ENCODE measurements around the gene ZCCHC2. TPM values are rescaled to one million over a fixed set of nuclear protein-coding genes. Genes with fewer than 3 reads are reported as not detected.

Gene ZCCHC2
- polyA plus RNA-seq, 1 donor: 17.8 TPM

DNA sequence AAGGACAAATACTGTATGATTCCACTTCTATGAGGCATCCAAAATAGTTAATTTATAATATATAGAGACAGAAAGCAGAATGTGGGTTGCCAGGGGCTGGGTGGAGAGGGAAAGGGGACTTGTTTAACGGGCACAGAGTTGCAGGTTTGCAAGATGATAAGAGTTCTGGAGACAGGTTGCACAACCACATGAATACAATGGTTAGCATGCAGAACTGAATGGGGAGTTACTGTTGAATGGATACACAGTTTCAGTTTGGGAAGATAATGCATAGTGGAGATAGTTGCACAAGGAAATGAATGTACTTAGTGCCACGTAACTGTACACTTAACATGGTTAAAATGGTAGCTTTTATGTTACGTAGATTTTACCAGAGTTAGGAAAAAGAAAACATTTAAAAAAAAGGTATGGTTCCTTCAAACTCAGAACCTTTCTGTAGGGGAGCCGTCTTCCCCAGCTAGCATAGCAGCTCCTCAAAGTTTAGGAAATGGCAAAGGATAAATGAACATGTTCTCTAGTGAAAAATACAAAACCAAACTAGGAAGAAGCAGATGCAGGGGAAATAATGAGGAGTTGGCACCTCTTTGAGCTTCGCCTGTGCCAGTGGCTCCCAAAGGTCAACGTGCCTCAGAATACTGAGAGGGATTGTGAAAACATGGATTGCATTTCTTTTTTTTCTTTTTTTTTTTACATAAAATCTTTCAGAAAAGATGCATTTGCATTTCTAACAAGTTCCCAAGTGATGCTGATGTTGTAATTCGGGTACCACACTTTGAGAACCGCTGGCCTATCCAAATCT, 95.2 kb downstream of the ZCCHC2 start:
- H3K4me1 ChIP-seq (ENCODE audit: control insufficient read depth, insufficient read depth, low read length): no peaks in the 10 kb centered on the region
- no peaks in the 10 kb centered on the region for H3K36me3 ChIP-seq (ENCODE audit: control insufficient read depth, insufficient read depth, low read length)
- H3K27ac ChIP-seq (ENCODE audit: low read length): no peak overlapping the region
- 55% methylated on average over 3 of the region's 8 CpGs for WGBS (ENCODE audit: insufficient coverage, low lambda C conversion rate)
- no peaks in the 10 kb centered on the region for H3K9me3 ChIP-seq (ENCODE audit: control insufficient read depth, low read depth, low read length)
- H3K4me3 ChIP-seq (ENCODE audit: low read length): no peak overlapping the region
- no peak for DNase-seq
- H3K27me3 ChIP-seq (ENCODE audit: control insufficient read depth, insufficient read depth, low read length): no peaks in the 10 kb centered on the region

DNA sequence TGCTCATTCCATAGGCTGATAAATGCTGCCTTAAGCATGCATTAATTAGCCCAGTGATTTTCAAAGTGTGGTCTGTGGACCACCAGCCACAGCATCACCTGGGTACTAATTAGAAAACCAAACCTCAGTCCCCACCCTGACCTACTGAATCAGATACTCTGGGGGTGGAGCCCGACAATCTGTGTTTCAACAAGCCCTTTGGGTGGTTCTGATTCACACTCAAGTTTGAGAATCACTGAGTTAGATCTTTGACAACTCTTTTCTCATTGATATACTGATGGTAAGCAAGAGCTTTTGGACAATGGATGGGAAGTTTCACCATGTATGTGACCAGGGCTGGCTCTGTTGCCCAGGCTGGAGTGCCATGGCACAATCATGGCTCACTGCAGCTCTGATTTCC, 95.9 kb downstream of the ZCCHC2 start:
- Histone ChIP-seq H3K36me3 (ENCODE audit: control insufficient read depth, insufficient read depth, low read length) (no peaks in the 10 kb centered on the region), H3K4me1 (ENCODE audit: control insufficient read depth, insufficient read depth, low read length) (no peaks in the 10 kb centered on the region), H3K27ac (ENCODE audit: low read length) (no peak overlapping the region), H3K9me3 (ENCODE audit: control insufficient read depth, low read depth, low read length) (no peaks in the 10 kb centered on the region), H3K27me3 (ENCODE audit: control insufficient read depth, insufficient read depth, low read length) (no peaks in the 10 kb centered on the region), H3K4me3 (ENCODE audit: low read length) (no peak overlapping the region)
- WGBS (ENCODE audit: insufficient coverage, low lambda C conversion rate): 100% methylated on average over 1 of the region's 1 CpG
- no peak for DNase-seq

DNA sequence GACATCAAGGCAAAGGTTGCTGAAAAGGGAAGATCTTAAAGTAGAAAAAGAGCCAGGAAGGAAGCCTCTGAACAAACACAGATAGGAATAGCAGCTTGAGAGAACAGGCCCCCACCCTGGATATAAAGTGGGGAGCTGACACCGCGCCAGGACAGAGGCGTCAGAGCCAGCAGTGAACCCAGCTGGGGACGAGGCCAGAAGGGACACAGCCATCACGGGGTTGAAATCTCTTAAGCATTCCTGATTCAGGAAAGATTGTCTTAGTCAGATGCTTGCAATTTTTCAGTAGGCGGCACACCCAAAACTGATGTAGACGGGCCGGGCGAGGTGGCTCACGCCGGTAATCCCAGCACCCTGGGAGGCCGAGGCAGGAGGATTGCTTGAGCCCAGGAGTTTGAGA, 98.7 kb downstream of the ZCCHC2 start:
- no CpG with 5 or more reads among the region's 12 CpGs for WGBS (ENCODE audit: insufficient coverage, low lambda C conversion rate)
- peak in 1 of 2 donors; percentile 8 for DNase-seq

DNA sequence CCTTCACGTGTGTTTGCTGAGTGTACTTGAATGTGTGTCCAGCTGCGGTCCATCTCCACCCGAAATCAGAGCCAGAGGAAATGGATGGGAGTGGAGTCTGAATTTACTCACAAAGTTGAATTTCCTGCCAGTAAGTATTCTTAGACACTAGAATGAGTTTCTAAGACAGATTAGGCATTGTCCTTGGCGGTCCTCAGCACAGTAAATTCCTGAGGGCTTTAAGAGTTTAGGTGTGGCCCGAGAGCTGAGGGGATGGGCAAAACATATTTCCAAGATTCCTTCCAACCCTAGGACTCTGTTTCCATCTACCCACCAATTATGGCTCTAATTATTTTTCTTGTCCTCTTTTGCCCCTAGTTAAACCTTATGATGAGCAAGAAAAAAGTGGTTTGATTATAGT, 102.2 kb downstream of the ZCCHC2 start:
- no peak overlapping the region for H3K4me3 ChIP-seq (ENCODE audit: low read length)
- no CpG with 5 or more reads among the region's 5 CpGs for WGBS (ENCODE audit: insufficient coverage, low lambda C conversion rate)
- DNase-seq: peak in 1 of 2 donors; percentile 9
- no peaks in the 10 kb centered on the region for H3K36me3 ChIP-seq (ENCODE audit: control insufficient read depth, insufficient read depth, low read length)
- H3K9me3 ChIP-seq (ENCODE audit: control insufficient read depth, low read depth, low read length): no peaks in the 10 kb centered on the region
- no peaks in the 10 kb centered on the region for H3K27me3 ChIP-seq (ENCODE audit: control insufficient read depth, insufficient read depth, low read length)
- H3K27ac ChIP-seq (ENCODE audit: low read length): no peak overlapping the region
- no peaks in the 10 kb centered on the region for H3K4me1 ChIP-seq (ENCODE audit: control insufficient read depth, insufficient read depth, low read length)

More for the DNA sequence above, 98.7 kb downstream of the ZCCHC2 start:
- Histone ChIP-seq H3K9me3 (ENCODE audit: control insufficient read depth, low read depth, low read length) (no peaks in the 10 kb centered on the region), H3K27ac (ENCODE audit: low read length) (no peak overlapping the region), H3K4me1 (ENCODE audit: control insufficient read depth, insufficient read depth, low read length) (no peaks in the 10 kb centered on the region), H3K36me3 (ENCODE audit: control insufficient read depth, insufficient read depth, low read length) (no peaks in the 10 kb centered on the region), H3K4me3 (ENCODE audit: low read length) (no peak overlapping the region), H3K27me3 (ENCODE audit: control insufficient read depth, insufficient read depth, low read length) (no peaks in the 10 kb centered on the region)

Other genes with a start within 250 kb of the ZCCHC2 start
- gene TNFRSF11A, start 197.7 kb upstream of the ZCCHC2 start, polyA plus RNA-seq: 21.7 TPM
- gene PHLPP1, start 192.5 kb downstream of the ZCCHC2 start, polyA plus RNA-seq: 12.1 TPM